Erythroblast (primary cell): ENCODE measurements around the gene BIVM.

ENCODE experiments used
- GATA1 ChIP-seq: IDR thresholded peaks from 2 replicates; pipeline ENCODE4 v1.6.1; 2011; ENCODE audit warnings: low read depth, mild to moderate bottlenecking, control low read depth, low read length, moderate library complexity
- POLR2A ChIP-seq: IDR thresholded peaks from 2 replicates; pipeline ENCODE4 v1.6.1; 2011; ENCODE audit warnings: mild to moderate bottlenecking, low read length

- TF ChIP-seq POLR2A (no peak), GATA1 (no peak)
Measured at GRCh38 chr13:102812611-102813287, 13.8 kb downstream of the BIVM start.
